ENCODE measurements around the gene WNT4. TPM values are rescaled to one million over a fixed set of nuclear protein-coding genes. Genes with fewer than 3 reads are reported as not detected.

Gene WNT4
- total and polyA plus RNA-seq, 2 experiments from 2014 or later = 0.05 to 0.32 TPM

GRCh38 chr1:22090867-22091266 lies 52.0 kb downstream of the WNT4 start:
- Histone ChIP-seq H3K4me1 (ENCODE audit: insufficient read depth) (peaks cover 47% of the 10 kb centered on the region), H3K4me3 (no peak overlapping the region), H3K9me2 (ENCODE audit: insufficient read depth) (no peaks in the 10 kb centered on the region), H3K4me2 (ENCODE audit: unreplicated experiment) (no peak overlapping the region), H3F3A (ENCODE audit: insufficient read depth) (peaks cover 73% of the 10 kb centered on the region), H3K9ac (0 out of 2 replicates have a peak overlapping the region, but pooled peaks have one; percentile 11), H2AFZ (no peak overlapping the region), H3K9me3 (ENCODE audit: low read depth) (no peaks in the 10 kb centered on the region), H3K27me3 (replicated peaks; ENCODE audit: insufficient read depth) (no peaks in the 10 kb centered on the region), H3K79me2 (ENCODE audit: insufficient read depth) (peaks cover 98% of the 10 kb centered on the region), H4K20me1 (ENCODE audit: insufficient read depth) (peaks cover 73% of the 10 kb centered on the region), H3K36me3 (ENCODE audit: low read depth) (peaks cover 50% of the 10 kb centered on the region), H3K27ac (0 out of 2 replicates have a peak overlapping the region, but pooled peaks have one; percentile 14)
- TF ChIP-seq EZH2 (IDR thresholded peaks at IDR 0.05; ENCODE audit: insufficient read depth, poor library complexity, severe bottlenecking) = no peak
- no peak for TF ChIP-seq EZH2phosphoT487 (IDR thresholded peaks at IDR 0.05; ENCODE audit: insufficient read depth, low read depth)
- 81 to 83% methylated on average over 3 of the region's 3 CpGs for WGBS, 2 experiments (ENCODE audit: low coverage in 1 of 2, low lambda C conversion rate in 2 of 2, missing lambda C conversion rate in 2 of 2)
- in situ Hi-C loops (cut with MboI) = no loop called here
- DNase-seq = no peak

GRCh38 chr1:22089787-22090186 lies 53.1 kb downstream of the WNT4 start:
- H3K27ac ChIP-seq = peak overlapping the region; percentile 43
- no peak for DNase-seq
- no peak overlapping the region for H2AFZ ChIP-seq
- H3K4me3 ChIP-seq = peak overlapping the region; percentile 6; the same call in 1 of the 2 replicates
- no peaks in the 10 kb centered on the region for H3K9me2 ChIP-seq (ENCODE audit: insufficient read depth)
- TF ChIP-seq EZH2 (IDR thresholded peaks at IDR 0.05; ENCODE audit: insufficient read depth, poor library complexity, severe bottlenecking) = no peak
- no peak for TF ChIP-seq EZH2phosphoT487 (IDR thresholded peaks at IDR 0.05; ENCODE audit: insufficient read depth, low read depth)
- 23 to 28% methylated on average over 6 of the region's 6 CpGs for WGBS, 2 experiments (ENCODE audit: low coverage in 1 of 2, low lambda C conversion rate in 2 of 2, missing lambda C conversion rate in 2 of 2)
- peaks cover 47% of the 10 kb centered on the region for H3K4me1 ChIP-seq (ENCODE audit: insufficient read depth)
- peak overlapping the region; percentile 46 for H3K4me2 ChIP-seq (ENCODE audit: unreplicated experiment)
- H3K9me3 ChIP-seq (ENCODE audit: low read depth) = no peaks in the 10 kb centered on the region
- peak overlapping the region; percentile 11 for H3K9ac ChIP-seq
- peaks cover 53% of the 10 kb centered on the region for H3K36me3 ChIP-seq (ENCODE audit: low read depth)
- peaks cover 79% of the 10 kb centered on the region for H4K20me1 ChIP-seq (ENCODE audit: insufficient read depth)
- H3F3A ChIP-seq (ENCODE audit: insufficient read depth) = peaks cover 70% of the 10 kb centered on the region
- H3K27me3 ChIP-seq (replicated peaks; ENCODE audit: insufficient read depth) = no peaks in the 10 kb centered on the region
- in situ Hi-C loops (cut with MboI) = no loop called here
- H3K79me2 ChIP-seq (ENCODE audit: insufficient read depth) = peaks cover 98% of the 10 kb centered on the region

GRCh38 chr1:22089134-22089571 lies 53.7 kb downstream of the WNT4 start:
- peaks cover 99% of the 10 kb centered on the region for H3K79me2 ChIP-seq (ENCODE audit: insufficient read depth)
- no peaks in the 10 kb centered on the region for H3K9me3 ChIP-seq (ENCODE audit: low read depth)
- TF ChIP-seq EZH2 (IDR thresholded peaks at IDR 0.05; ENCODE audit: insufficient read depth, poor library complexity, severe bottlenecking) (no peak), EZH2phosphoT487 (IDR thresholded peaks at IDR 0.05; ENCODE audit: insufficient read depth, low read depth) (no peak)
- peaks cover 50% of the 10 kb centered on the region for H3K36me3 ChIP-seq (ENCODE audit: low read depth)
- H3K27me3 ChIP-seq (replicated peaks; ENCODE audit: insufficient read depth) = no peaks in the 10 kb centered on the region
- WGBS, 2 experiments (ENCODE audit: low coverage in 1 of 2, low lambda C conversion rate in 2 of 2, missing lambda C conversion rate in 2 of 2) = 57 to 63% methylated on average over 3 of the region's 3 CpGs
- H3K27ac ChIP-seq = peak overlapping the region; percentile 43
- H4K20me1 ChIP-seq (ENCODE audit: insufficient read depth) = peaks cover 83% of the 10 kb centered on the region
- H2AFZ ChIP-seq = no peak overlapping the region
- no peaks in the 10 kb centered on the region for H3K9me2 ChIP-seq (ENCODE audit: insufficient read depth)
- H3K9ac ChIP-seq = peak overlapping the region; percentile 11; the same call in 1 of the 2 replicates
- peak overlapping the region; percentile 46 for H3K4me2 ChIP-seq (ENCODE audit: unreplicated experiment)
- peaks cover 47% of the 10 kb centered on the region for H3K4me1 ChIP-seq (ENCODE audit: insufficient read depth)
- peaks cover 72% of the 10 kb centered on the region for H3F3A ChIP-seq (ENCODE audit: insufficient read depth)
- in situ Hi-C loops (cut with MboI) = no loop called here
- DNase-seq = peak; percentile 16
- no peak overlapping the region for H3K4me3 ChIP-seq

DNA sequence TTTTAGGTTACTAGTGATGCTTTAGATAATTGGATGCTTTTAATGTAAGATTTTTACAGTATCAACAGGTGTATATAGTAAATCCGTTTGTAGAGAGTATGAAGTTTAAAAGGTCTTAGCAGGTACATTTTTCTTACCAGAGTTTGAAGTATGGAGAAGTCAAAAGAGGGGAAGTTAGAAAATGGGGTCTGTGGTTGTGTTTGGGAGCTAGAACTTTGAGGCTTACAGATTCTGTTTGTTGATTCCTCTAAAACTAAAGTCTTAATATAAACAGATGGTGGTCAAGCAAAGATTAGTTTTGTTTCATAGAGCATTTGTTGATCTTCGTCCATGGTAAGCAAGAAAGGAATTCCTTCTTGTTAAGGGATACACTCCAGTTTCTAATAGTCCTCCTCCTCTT lies 54.6 kb downstream of the WNT4 start:
- TF ChIP-seq EZH2phosphoT487 (IDR thresholded peaks at IDR 0.05; ENCODE audit: insufficient read depth, low read depth) (no peak), EZH2 (IDR thresholded peaks at IDR 0.05; ENCODE audit: insufficient read depth, poor library complexity, severe bottlenecking) (no peak)
- Histone ChIP-seq H3K9me3 (ENCODE audit: low read depth) (no peaks in the 10 kb centered on the region), H3K9me2 (ENCODE audit: insufficient read depth) (no peaks in the 10 kb centered on the region), H3K4me1 (ENCODE audit: insufficient read depth) (peaks cover 45% of the 10 kb centered on the region), H3K79me2 (ENCODE audit: insufficient read depth) (peaks cover 100% of the 10 kb centered on the region), H3K4me2 (ENCODE audit: unreplicated experiment) (no peak overlapping the region), H3K4me3 (no peak overlapping the region), H3K27me3 (replicated peaks; ENCODE audit: insufficient read depth) (no peaks in the 10 kb centered on the region), H3K36me3 (ENCODE audit: low read depth) (peaks cover 50% of the 10 kb centered on the region), H4K20me1 (ENCODE audit: insufficient read depth) (peaks cover 84% of the 10 kb centered on the region), H3K9ac (0 out of 2 replicates have a peak overlapping the region, but pooled peaks have one; percentile 11), H2AFZ (no peak overlapping the region), H3F3A (ENCODE audit: insufficient read depth) (peaks cover 69% of the 10 kb centered on the region), H3K27ac (0 out of 2 replicates have a peak overlapping the region, but pooled peaks have one; percentile 43)
- no peak for DNase-seq
- in situ Hi-C loops (cut with MboI) = no loop called here
- WGBS, 2 experiments (ENCODE audit: low coverage in 1 of 2, low lambda C conversion rate in 2 of 2, missing lambda C conversion rate in 2 of 2) = 71 to 82% methylated on average over 2 of the region's 2 CpGs
